CD4-positive, alpha-beta T cell treated with Interleukin-15 for 1 hour (primary cell): ENCODE results near the gene AMOTL2.
A peak's percentile ranks its signal among the peaks of the same experiment; 100 is the strongest.

Experiments
- DNase-seq: peaks from one replicate; pipeline ENCODE4 v3.0.0-alpha.2; 2020

AMOTL2 gene

GRCh38 chr3:134378384-134378783, 4.1 kb upstream of the AMOTL2 start:
- DNase-seq: peak; percentile 19

GRCh38 chr3:134377896-134378295, 3.6 kb upstream of the AMOTL2 start:
- DNase-seq: no peak

- DNase-seq: peak; percentile 11
Measured at GRCh38 chr3:134376786-134377426, 2.7 kb upstream of the AMOTL2 start.

GRCh38 chr3:134376385-134376765, 2.1 kb upstream of the AMOTL2 start:
- peak; percentile 6 for DNase-seq

GRCh38 chr3:134375582-134376384, 1.5 kb upstream of the AMOTL2 start:
- peak; percentile 4 for DNase-seq

GRCh38 chr3:134374791-134375581, 739 bp upstream of the AMOTL2 start:
- peak; percentile 9 for DNase-seq

GRCh38 chr3:134373271-134374104, 759 bp downstream of the AMOTL2 start:
- DNase-seq: peak; percentile 5

- no peak for DNase-seq
Measured at GRCh38 chr3:134372396-134373270, 1.6 kb downstream of the AMOTL2 start.

- peak; percentile 9 for DNase-seq
Measured at GRCh38 chr3:134371542-134372324, 2.5 kb downstream of the AMOTL2 start.

- peak; percentile 8 for DNase-seq
Measured at GRCh38 chr3:134370611-134371531, 3.4 kb downstream of the AMOTL2 start.

- no peak for DNase-seq
Measured at GRCh38 chr3:134369861-134370596, 4.2 kb downstream of the AMOTL2 start.

GRCh38 chr3:134369231-134369741, 5.0 kb downstream of the AMOTL2 start:
- DNase-seq: peak; percentile 3

- no peak for DNase-seq
Measured at GRCh38 chr3:134368751-134369105, 5.5 kb downstream of the AMOTL2 start.

GRCh38 chr3:134367869-134368750, 6.1 kb downstream of the AMOTL2 start:
- DNase-seq: peak; percentile 5

- DNase-seq: peak; percentile 14
Measured at GRCh38 chr3:134366928-134367811, 7.1 kb downstream of the AMOTL2 start.

- peak; percentile 5 for DNase-seq
Measured at GRCh38 chr3:134366221-134366927, 7.9 kb downstream of the AMOTL2 start.
